Right lobe of liver (tissue), 4 donors: Measurements from ENCODE around the gene PRTFDC1.

Experiments
- CTCF ChIP-seq, 4 donors: fragments of 200-600 bp in 3 of 4; fragments of 450-650 bp in 1 of 4; IDR thresholded peaks; one replicate each; pipeline versions ENCODE4 v1.5.1 to v1.8.0; 2016 to 2022; ENCODE audit warnings: antibody characterized with exemption in 4 of 4, mild to moderate bottlenecking in 2 of 4
- POLR2A ChIP-seq: fragments of 450-650 bp; IDR thresholded peaks from one replicate; pipeline ENCODE4 v1.6.1; 2017; ENCODE audit warnings: antibody characterized with exemption, mild to moderate bottlenecking
- donor health status: DM: no; HTN: no; CAD: no.
- donor health status: DM: no; HTN: no; CAD: no.
- donor health status: DM: no; HTN: yes; CAD: no.

DNA sequence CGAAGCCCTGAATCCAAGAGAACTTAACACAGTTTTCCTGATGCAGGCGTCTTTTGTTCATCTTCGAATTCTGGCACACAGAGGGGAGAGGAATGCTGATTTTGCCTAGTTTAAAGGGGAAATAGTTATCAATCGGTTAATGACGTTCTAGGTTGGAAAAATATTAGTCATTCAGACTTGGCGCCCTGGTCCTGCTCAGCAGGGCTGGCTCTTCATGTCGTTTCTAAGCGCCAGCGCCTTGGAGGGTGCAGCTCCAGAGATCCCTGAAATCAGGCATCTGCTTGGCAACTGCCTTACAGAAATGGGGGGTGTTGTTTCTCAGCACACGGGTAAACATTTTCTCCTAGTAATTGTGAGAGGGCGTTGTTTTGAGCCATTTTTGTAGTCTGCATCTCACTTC, 1.3 kb upstream of the PRTFDC1 start:
- TF ChIP-seq CTCF (IDR thresholded peaks at IDR 0.05) (no peak), POLR2A (no peak)
